NOMO-1 treated with DMSO at 0.1 percent for 48 hours (cell line): Measurements from ENCODE around the gene DNAJB1.
A peak's percentile ranks its signal among the peaks of the same experiment; 100 is the strongest.

Source experiments
- DNase-seq: peaks from one replicate; lab custom pipeline; 2025; ENCODE audit not compliant: unreplicated experiment; lab: John Stamatoyannopoulos, UW

Gene DNAJB1

GRCh38 chr19:14473978-14474578 is 44.1 kb downstream of the DNAJB1 start:
- no peak for DNase-seq

- no peak for DNase-seq
Observed at GRCh38 chr19:14473073-14473977, 44.9 kb downstream of the DNAJB1 start.

GRCh38 chr19:14472202-14472938 is 45.8 kb downstream of the DNAJB1 start:
- peak; percentile 33 for DNase-seq

GRCh38 chr19:14471436-14472187 is 46.6 kb downstream of the DNAJB1 start:
- no peak for DNase-seq

GRCh38 chr19:14470031-14470876 is 47.9 kb downstream of the DNAJB1 start:
- DNase-seq = no peak

GRCh38 chr19:14467816-14468215 is 50.4 kb downstream of the DNAJB1 start:
- no peak for DNase-seq

GRCh38 chr19:14467391-14467790 is 50.8 kb downstream of the DNAJB1 start:
- DNase-seq = no peak
